GM04504 (cell line): ENCODE measurements around the gene TTC9C.
"Not testable (repeated sequence)": the region's sequence is repeated elsewhere in the genome, so short reads cannot be mapped to it uniquely, and the experiment has no call there.

Source experiments
- DNase-seq: peaks from one replicate; pipeline ENCODE4 v3.0.0-alpha.2; 2012; ENCODE audit warnings: low read depth

The TTC9C gene

DNA sequence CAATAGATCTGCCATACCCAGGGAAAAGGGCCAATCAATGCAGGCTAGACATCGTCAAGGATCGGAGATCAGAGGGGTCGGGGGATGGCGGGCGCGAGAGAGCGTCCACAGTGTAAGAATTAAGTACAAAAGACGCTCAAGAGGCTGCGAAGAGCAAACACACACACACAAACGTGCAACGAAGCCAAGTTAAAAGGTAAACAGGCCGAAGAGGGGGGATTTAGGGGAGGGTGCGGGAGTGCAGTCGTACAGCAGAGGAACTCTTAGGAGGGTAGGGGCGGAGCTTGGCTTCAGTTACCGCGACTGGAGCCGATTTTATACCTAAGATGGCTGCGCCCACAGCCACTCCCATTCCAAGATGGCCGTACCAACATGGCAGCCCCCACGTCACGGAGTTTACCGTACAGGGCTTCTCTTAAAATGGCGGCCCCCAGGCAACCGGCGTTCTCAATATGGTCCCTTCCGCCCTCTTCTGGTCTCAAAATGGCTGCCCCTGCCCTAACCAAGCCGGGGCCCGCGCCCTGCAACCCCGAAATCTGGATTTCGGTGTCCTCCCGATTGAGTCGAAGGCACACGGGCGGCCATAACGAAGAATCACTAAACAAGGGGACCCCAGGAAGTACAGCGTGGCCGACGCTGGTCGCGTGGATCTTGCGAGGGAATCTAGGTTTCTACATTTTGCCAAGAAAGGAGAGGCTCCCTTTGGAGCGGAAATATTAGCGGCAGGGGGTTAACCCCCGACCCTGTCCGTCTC lies 18.9 kb upstream of the TTC9C start:
- peak; percentile 94 for DNase-seq

DNA sequence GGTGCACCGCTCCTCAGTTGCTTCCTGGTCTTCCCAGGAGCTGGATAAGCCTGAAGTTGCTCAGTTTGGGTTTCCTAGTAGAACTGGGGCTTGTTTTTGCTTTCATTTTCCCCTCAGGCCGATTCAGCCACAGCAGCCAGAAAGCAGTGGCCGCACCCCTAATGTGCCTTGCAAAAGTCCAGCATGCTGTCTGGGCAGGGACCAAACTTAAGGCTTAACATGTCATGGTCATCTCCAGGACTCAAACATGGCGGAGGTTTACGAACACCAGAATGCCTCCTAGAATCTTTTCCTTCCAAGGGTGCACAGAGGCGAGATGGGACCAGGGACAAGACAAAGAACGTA lies 18.3 kb upstream of the TTC9C start:
- no peak for DNase-seq

DNA sequence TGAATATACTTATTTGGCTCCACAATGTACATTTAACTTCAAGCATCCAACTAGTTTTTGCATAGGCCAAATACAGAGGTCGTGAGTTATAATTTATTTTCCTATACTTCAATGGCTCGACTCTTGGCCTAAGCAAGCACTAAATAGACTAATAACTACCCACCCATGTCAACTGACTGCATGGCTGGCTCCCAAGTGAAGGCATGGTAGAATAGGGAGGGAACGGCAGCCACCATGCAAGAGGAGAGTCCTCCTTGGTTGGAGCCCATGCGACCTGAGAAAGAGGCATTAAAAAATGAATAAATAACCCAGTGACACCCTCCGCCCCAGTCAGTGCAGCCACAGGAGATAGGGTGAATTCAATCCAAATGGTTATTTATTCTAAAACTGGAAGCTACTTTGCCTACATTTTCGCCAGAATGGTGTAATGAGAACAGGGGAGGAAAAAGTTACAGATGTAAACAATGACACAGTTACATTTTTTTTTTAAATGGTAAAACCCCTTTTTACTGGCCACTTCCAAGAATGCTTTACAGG lies 15.9 kb upstream of the TTC9C start:
- no peak for DNase-seq

DNA sequence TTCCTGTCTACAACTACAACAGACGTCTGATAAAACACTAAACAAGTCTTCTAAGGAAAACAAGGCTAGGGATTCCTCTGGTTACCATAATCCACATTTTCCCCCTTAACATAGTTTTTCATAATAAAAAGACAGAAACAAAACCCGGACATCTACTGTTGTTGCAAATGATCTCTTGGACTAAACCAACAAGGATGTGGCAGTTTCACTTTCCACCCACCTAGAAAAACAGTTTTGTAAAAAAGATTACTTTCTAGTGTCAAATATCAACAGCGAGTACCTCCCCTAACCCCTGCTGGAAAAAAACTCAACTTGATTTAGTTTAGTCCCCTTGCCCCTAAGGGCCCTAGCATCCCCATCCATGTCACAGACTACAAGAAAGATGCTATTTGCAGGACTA lies 15.4 kb upstream of the TTC9C start:
- no peak for DNase-seq

DNA sequence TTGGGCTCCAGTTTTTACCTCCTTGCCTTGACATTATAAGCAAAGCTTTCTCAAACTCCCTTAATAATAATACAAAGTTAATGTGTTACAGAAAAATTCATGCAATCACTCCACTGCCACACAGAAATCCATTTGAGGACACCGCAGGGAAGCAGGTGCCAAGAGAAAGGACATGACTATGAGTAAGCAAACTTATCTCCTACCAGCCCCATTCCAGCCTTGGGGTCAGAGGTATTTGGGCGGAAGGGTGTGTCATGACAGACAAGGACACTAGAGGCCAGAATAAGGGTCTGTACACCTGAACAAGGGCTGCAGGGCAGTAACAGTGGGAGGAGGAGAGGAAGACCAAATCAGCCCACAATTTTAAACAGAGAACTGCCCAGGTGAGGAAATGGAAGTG lies 14.9 kb upstream of the TTC9C start:
- DNase-seq, result no peak

DNA sequence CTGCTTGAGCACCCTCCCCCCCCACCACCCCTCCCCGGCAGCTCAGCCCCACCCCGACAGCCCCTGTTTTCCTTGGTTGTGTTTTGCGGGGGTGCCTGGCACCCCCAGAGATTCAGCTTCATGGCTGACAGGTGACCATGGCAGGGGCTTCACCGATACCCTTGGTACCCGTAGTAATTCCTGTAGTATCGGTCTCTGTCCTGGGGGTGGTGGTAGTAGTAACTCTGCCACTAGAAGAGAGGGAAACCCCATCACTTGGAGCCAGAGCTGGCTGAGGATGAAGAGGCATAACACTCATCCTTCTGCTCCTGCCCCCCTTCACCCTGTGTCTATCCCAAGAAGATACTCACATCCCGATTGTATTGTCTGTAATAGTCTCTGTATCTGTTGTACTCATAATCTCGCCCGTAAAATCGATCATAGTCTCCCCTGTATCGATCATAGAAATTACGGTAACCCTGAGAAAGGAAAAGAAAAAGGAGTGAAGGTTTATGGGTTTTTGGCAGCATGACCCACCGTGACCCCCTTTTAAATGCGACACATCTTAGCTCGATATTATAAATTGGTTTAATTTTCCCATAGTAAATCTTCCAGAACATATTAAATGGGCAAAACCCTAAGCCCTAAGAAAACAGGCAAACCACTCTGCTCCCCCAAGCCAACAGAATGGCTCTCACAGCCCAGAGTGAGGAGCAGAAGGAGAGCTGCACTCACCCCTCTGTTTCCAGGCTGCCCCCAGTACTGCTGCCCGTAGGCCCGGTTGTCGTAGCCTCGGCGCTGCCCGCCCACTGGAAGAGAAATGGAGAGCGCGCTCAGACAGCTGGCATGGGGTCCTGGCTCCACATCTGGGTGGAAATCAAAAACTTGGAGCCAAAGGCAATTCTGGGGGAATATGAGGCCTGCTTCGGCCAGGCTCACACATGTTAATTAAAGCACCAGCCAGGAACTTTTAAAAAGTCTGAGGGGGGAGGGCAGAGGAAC lies 12.8 kb upstream of the TTC9C start:
- no peak for DNase-seq

DNA sequence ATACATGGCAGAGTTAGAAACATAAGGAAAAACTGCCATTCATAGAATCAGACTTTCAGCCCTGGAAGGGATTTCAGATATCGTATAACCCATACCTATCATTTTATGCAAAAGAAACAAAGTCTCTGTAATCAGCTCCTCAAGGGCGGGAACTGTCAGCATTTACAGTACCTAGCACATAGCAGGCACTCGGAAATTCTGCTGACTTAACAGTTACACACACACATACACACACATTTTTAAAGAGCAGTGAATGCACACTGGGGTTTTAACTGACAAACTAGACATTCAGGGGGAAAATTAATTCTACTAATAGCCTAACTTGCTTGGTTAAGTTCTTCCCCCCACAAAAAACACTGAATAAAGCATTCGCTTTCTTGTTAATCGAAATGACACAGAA lies 12.1 kb upstream of the TTC9C start:
- no peak for DNase-seq

DNA sequence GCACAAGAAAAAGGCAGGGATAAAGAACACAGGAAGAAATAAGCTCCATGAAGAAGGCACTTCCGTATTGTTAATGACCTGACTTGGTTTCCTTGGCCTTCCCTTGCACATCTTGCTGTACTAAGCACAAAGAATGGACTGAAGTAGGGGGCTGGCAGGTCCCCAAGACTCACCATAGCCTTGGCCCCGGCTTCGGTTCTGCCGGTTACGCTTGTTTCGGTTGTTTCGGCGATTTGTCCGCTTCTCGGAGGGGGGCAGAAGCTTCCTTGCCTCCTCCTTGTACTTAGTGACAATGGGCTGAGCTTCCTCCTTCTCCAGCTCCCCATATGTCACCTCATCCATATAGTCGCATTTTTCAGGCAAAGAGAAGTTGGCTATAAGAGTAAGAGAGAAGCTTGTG lies 11.5 kb upstream of the TTC9C start:
- DNase-seq, result no peak

DNA sequence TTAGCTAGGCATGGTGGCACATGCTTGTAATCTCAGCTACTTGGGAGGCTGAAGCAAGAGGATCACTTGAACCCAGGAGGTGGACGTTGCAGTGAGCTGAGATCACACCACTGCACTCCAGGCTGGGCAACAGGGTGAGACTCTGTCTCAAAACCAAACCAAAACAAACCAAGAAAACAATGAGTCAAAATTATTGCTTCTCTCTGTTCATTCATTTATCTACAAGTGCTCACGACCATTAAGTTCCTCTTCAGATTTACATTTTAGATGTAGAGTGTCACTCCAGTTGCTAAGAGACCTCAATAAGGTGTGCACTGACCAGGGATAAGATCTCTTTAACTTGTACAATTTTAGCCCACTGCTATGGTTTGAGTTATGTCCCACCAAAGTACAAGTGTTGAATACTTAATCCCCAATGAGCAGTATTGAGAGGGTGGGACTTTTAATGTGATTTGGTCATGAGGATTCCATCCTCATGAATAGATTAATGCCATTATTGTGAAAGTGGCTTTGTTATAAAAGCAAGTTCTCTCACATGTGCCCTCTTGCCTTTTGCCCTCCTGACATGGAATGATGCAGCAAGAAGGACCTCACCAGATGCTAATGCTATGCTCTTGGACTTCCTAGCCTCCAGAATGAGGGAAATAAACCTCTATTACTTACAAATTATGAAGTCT lies 8.8 kb upstream of the TTC9C start:
- no peak for DNase-seq

DNA sequence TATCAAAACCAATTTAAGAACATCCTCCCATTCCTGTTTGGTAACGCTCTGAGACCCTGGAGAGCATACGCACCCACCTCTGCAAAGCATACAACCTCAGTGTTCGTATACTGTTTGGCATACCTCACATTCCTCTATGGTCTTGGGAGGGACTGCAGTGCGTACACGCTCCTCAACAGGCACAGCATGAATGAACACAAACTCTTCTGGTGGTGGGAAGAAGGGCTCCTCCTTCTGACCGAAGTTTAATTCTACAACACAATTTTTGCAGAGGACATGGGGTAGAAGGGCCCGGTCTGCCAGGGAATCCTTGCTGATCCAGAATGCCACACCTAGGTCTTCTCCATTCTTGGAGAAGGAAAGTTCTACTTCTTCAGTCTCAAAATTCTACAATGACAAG lies 6.3 kb upstream of the TTC9C start:
- no peak for DNase-seq

DNA sequence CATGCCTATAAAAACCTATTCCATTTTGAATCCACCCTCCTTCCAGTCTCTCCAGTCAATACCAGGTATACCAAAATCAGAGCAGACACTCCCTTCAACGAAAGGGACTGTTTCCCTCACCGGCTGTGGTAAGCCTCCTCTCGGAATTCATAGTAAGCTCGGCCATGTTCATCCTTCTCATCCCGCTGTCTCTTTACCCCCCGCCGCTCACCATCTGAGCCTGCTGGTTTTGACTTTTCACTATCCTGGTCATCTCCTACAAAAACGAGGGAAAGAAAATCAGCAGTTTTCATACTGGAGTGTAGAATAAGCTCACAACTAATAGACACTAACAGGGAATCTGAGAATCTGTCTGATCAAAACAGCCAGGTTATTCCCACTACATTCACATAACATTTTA lies 4.1 kb upstream of the TTC9C start:
- DNase-seq, result no peak

DNA sequence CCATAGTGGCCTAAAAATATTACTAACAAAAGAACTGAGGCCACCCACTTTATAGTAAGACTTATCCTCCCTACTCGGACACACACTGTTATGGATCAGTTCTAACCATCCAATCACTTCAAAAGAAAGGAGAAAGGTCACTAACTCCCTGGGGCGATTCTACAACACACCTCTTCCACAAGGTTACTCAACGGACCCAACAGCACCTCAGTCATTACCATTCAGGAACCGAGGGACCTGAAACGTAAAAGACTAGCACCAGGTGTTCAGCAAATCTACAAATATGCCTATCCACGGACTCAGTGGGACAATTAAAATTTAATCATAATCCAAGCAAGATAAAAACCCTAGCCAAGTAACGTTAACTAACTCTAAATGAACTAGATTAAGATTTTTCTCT lies 2.6 kb upstream of the TTC9C start:
- no peak for DNase-seq

DNA sequence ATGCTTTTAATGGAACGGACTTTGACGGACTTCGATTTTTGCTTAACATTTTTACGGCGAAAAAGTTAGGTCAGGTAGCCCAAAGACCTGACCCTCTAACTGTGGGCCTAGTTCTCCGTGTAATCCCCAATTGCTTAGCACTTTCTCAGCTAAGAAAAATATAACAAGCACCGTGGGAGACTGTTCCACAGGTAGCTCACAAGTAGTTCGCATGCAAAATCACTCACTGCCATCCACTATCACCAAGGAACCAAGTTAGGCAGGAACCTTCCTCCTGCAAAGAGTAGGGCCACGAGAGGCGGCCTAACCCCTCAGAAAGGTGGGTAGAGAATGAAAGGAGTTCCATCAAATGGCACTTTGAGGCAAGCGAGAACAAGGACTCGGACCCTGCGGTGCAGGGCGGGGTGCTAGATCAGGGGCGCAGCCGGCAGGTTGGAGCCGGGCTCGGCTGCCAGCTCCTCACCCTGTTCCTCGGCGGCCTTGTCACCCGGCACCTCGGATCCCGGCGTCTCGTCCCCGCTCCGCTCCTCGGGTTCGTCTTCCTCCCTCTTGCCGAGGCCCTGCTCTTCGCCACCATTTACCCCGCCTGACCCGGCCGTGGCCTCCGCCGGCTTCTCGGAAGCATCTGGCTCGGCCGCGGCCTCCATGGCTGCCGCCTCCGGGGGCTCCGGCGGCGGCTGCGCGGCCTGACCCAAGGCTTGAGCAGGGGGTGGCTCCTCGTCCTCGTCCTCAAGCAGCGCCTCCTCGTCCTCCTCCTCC lies 2.0 kb upstream of the TTC9C start:
- DNase-seq, result no peak

DNA sequence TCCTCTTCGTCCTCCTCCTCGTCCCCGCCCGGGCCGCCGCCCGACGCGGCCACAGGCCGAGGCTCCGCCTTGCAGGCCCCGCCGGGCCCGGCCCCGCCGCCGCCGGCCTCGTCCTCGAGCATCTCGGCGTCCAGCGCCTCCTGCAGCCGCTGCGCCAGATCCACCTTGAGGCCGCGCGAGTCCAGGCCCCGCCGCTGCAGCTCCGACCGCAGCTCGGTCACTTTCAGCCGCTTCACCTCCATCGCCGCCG lies 1.4 kb upstream of the TTC9C start:
- DNase-seq, result no peak

DNA sequence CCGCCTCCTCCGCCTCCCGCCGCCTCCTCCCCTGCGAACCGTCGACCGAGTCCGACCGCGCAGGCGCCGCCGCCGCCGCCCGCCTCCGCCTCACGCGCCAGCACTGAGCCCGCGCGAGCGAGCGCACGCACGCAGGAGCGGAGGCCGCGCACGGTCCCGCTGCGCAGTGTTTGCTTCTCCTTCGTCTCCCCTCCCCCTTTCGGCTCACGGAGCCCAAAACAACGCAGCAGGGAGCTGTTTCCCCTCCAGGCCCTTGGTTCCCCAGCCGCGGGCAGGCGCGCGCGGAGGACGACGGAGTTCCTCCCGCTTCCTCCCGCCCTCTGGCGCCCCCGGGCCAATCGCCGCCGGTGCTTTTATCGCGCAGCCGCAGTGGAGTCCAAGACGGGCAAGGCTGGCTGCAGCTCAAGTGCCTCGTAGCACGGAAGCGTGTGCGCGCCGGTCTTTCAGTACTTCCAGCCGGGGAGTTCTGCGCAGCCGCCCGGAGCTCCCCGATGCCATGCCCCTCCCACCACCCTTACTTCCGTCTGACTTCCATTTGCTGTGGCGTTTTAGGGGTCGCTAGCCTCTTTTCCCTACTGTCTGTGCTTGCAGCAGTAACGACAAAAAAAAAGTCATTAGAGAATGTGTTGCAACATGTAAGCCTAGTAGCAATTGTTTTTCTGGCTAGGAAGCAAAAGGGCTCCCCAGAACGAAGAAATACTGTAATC lies 968 bp upstream of the TTC9C start, which contains the start of gene HNRNPUL2:
HNRNPUL2 (minus strand) TSS at position 293 of the 707 bp plus-strand sequence. CDS start 301 bp downstream, outside the sequence.
- DNase-seq, result peak; percentile 98

DNA sequence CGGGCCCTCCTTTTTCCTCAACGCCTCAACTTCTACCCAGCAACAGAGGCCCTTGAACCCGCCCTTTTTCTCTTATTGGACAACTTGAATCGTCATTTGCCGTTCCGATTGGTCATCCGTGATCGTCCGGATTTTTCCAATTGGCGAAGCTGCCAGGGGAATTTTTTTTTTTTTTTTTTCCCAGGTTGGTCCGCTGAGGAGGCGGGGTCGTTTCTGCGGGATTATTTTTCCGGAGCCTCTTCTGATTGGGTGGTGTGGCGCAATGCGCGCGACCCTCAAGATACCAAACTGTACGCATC lies 465 bp upstream of the TTC9C start:
- peak; percentile 97 for DNase-seq

DNA sequence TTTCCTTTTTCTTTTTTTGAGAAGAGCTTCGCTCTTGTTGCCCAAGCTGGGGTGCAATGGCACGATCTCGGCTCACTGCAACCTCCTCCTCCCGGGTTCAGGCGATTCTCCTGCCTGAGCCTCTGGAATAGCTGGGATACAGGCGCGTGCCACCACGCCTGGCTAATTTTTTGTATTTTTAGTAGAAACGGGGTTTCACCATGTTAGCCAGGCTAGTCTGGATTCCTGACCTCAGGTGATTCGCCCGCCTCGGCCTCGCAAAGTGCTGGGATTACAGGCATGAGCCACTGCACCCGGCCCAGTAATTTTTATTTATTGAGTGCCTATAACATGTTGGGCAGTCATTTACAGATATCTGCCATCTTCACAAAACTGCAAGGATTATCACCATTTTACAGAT lies 1.8 kb downstream of the TTC9C start:
- not testable (repeated sequence) for DNase-seq

DNA sequence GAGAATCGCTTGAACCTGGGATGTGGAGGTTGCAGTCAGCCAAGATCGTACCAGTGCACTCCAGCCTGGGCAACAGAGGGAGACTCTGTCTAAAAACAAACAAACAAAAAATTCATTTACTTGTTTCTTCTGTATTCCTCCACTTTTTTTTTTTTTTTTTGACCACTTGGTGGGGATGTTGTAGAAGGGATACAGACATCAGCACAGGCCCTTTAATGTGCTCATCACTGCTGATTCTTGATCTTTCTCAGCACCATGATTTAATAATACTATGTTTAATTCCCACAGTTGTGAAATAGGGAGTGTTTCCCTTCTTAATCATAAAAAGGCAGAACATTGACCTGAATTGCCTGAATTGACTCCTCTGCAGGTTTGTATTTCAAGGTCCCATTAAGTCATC lies 4.5 kb downstream of the TTC9C start:
- no peak for DNase-seq

DNA sequence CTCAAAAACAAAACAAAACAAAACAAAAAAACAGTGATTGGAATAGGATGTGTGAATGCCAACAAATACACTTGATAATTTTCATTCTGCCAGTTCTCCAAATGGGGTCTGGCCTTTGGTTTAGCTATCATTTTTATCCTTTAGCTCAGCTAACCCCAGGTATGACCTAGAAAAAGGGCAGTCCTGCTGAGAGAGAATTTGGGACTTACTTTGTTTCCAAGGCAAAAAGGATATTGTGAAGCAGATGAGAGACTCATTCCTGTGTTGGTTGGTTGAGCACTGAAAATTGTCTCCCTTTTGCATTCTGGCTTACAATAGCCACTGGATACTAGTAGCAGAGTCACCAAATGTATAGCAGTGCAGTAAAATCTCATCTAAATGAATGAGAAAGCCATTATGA lies 8.9 kb downstream of the TTC9C start:
- DNase-seq, result no peak

DNA sequence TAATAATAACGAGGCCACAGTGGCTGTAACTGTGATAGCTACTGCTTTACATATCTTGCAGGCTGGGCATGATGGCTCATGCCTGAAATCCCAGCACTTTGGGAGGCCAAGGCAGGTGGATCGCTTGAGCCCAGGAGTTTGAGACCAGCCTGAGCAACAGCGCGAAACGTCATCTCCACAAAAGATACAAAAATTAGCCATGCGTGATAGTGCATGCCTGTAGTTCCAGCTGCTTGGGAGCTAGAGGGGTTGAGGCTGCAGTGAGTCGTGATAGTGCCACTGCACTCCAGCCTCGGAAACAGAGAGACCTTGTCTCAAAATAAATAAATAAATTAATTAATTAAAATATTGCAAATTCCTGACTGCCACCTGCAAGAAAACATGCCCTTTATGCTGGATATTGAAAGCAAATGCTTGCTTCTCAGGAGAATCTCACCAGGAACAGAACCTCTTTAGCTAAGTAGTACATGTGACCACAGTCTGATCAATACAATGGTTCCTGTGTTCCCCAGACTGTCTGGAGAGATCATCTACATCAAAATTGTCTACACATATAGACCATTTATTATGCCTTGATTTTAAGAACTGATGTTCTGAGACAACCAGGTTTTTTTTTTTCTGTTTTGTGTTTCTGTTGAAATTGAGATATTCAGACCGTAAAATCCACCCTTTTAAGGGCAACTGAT lies 19.3 kb downstream of the TTC9C start:
- no peak for DNase-seq

DNA sequence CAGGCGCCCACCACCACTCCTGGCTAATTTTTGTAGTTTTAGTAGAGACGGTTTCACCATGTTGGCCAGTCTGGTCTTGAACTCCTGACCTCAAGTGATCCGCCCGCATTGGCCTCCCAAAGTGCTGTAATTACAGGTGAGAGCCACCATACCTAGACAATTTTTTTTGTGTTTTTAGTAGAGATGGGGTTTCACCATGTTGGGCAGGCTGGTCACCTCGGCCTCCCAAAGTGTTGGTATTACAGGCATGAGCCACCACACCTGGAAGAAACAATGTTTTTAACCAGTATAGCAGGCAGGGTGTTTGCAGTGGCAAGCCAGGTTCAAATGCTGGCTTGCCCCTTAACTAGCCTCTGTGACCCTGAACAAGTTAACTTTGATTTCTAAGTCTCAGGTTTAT lies 21.6 kb downstream of the TTC9C start:
- DNase-seq, result not testable (repeated sequence)
